H1 (cell line): ENCODE data around the gene MBNL2. TPM values are rescaled to one million over a fixed set of nuclear protein-coding genes. Genes with fewer than 3 reads are reported as not detected.

Experiments used
- MAFK ChIP-seq: IDR thresholded peaks from 2 replicates; pipeline ENCODE4 v1.6.1; 2012; ENCODE audit warnings: low read depth, mild to moderate bottlenecking, improper control_type of control experiment, low read length
- polyA plus RNA-seq, 7 experiments: library from polyadenylated mRNA; depleted of rRNA in 3 of 7; stranded (reverse) in 5 of 7; unstranded in 2 of 7; fragments of >200 nt in 5 of 7; fragments of 200-250 nt in 2 of 7; gene quantifications; 1 replicate in 5 of 7; 2 replicates in 1 of 7; 4 replicates in 1 of 7; pipeline versions ENCODE4 v1.2.1 to v1.2.3, GENCODE V29; 2011 to 2013; ENCODE audit warnings: missing spikeins in 2 of 7, mixed read lengths in 2 of 7
- total RNA-seq: library from RNA; stranded (reverse); fragmentation: NEBNext Ultra II Directional; extraction: Animal tissue kit (Norgen Biotek cat#: 25700); gene quantifications from 2 replicates; pipeline ENCODE4 v1.2.1, GENCODE V29; 2021

The MBNL2 gene
- total and polyA plus RNA-seq, 2 of the 8 experiments (the other 6 are each of a cell fraction or from before 2014, with no cell fraction given) = 1.0 to 2.6 TPM

DNA sequence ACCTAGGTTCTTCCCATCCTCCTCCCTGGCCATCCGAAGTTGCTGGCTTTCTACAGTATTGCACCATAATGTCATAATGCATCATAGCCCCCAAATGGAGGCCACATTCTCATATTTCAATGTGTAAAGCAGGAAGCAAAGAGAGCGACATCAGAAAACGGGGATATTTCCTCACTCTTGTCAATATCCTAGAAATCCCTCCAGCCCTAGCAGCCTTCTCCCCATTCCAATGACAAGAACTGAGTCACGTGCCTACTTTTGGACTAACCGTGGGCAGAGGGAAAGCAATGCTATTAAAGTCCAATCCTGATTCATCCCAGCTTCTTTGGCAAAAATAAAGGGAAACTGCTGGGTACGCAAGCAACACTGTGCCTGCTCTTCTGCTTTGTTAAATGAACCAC is 207.5 kb downstream of the MBNL2 start (continued):
- TF ChIP-seq MAFK = no peak
- TF ChIP-seq, all 59 proteins: peak for 0
